ENCODE data around the gene RAP1A. TPM values are rescaled to one million over a fixed set of nuclear protein-coding genes. Genes with fewer than 3 reads are reported as not detected.

The RAP1A gene
- total and polyA plus RNA-seq, 11 donors, result 52.6 to 134 (median 99.1) TPM

GRCh38 chr1:111761717-111762116 is 142.1 kb downstream of the RAP1A start:
- Histone ChIP-seq H3K36me3 (peaks cover 0 to 90% (median 82%) of the 10 kb centered on the region in 9 donors), H3K9me3 (no peaks in the 10 kb centered on the region), H3K27ac (no peak overlapping the region), H3K27me3 (no peaks in the 10 kb centered on the region), H3K4me3 (no peak overlapping the region), H3K4me1 (peaks cover 0 to 13% (median 6%) of the 10 kb centered on the region in 12 donors)
- intact Hi-C loops (cut with DNase I), result loop anchor here in 2 of 10 donors (10.0 kb wide), 1 partner anchor 537 kb away; the partner anchor contains the start of gene CHI3L2 (in 2 of the 2)
- 92 to 96% (median 94%) methylated on average over 2 of the region's 2 CpGs for WGBS, 4 donors
- ATAC-seq, result no peak
- DNase-seq, result no peak
- TF ChIP-seq POLR2A (IDR thresholded peaks at IDR 0.05) (no peak), CTCF (IDR thresholded peaks at IDR 0.05) (no peak)

- Histone ChIP-seq H3K4me3 (no peak overlapping the region), H3K27me3 (no peaks in the 10 kb centered on the region), H3K36me3 (peaks cover 0 to 97% (median 88%) of the 10 kb centered on the region in 9 donors), H3K9me3 (no peaks in the 10 kb centered on the region), H3K4me1 (peaks cover 0 to 7% (median 0%) of the 10 kb centered on the region in 12 donors), H3K27ac (no peak overlapping the region)
- no peak for TF ChIP-seq CTCF (IDR thresholded peaks at IDR 0.05)
- no peak for TF ChIP-seq POLR2A (IDR thresholded peaks at IDR 0.05)
- ATAC-seq (no peak), DNase-seq (no peak)
- intact Hi-C loops (cut with DNase I), result loop anchor here in 2 of 10 donors (10.0 kb wide), 1 partner anchor 538 kb away; the partner anchor contains the start of gene CHI3L2 (in 2 of the 2)
- WGBS, 4 donors, result 90 to 94% (median 94%) methylated on average over 2 of the region's 2 CpGs
Observed at GRCh38 chr1:111762332-111762731, 142.7 kb downstream of the RAP1A start.

Other genes starting within 250 kb of the RAP1A start
- gene OVGP1, start 192.1 kb upstream of the RAP1A start, total RNA-seq, result 1 to 10 TPM in 1 of 9 donors, under 1 TPM in 8; 0.30 to 1.4 (median 0.63) TPM
- under 1 TPM; 0.28 to 0.61 TPM for gene OVGP1, start 192.1 kb upstream of the RAP1A start, polyA plus RNA-seq
- 10 to 100 TPM; 30.5 to 48.4 (median 34.0) TPM for gene WDR77, start 170.5 kb upstream of the RAP1A start, total RNA-seq
- 10 to 100 TPM; 25.6 to 64.3 TPM for gene WDR77, start 170.5 kb upstream of the RAP1A start, polyA plus RNA-seq
- gene ATP5PB, start 170.3 kb upstream of the RAP1A start, total RNA-seq, result 100 to 1,000 TPM; 394 to 878 (median 625) TPM
- 100 to 1,000 TPM; 563 to 710 TPM for gene ATP5PB, start 170.3 kb upstream of the RAP1A start, polyA plus RNA-seq
- gene C1orf162, start 145.8 kb upstream of the RAP1A start, total RNA-seq, result 10 to 100 TPM in 2 of 9 donors, 1 to 10 TPM in 7; 2.3 to 45.1 (median 6.5) TPM
- 1 to 10 TPM; 6.8 to 9.3 TPM for gene C1orf162, start 145.8 kb upstream of the RAP1A start, polyA plus RNA-seq
- 1 to 10 TPM in 7 of 9 donors, under 1 TPM in 2; 0.12 to 6.2 (median 2.2) TPM for gene ADORA3, start 116.2 kb upstream of the RAP1A start, total RNA-seq
- gene ADORA3, start 116.2 kb upstream of the RAP1A start, polyA plus RNA-seq, result 1 to 10 TPM; 1.2 to 1.5 TPM
- 10 to 100 TPM in 1 of 9 donors, 1 to 10 TPM in 4, under 1 TPM in 2, not detected in 2; 0.46 to 26.4 (median 2.2) TPM for gene TMIGD3, start 116.2 kb upstream of the RAP1A start, total RNA-seq
- gene TMIGD3, start 116.2 kb upstream of the RAP1A start, polyA plus RNA-seq, result 1 to 10 TPM; 1.1 TPM
- 10 to 100 TPM; 10.1 to 33.2 (median 14.0) TPM for gene INKA2, start 119.6 kb downstream of the RAP1A start, total RNA-seq
- gene INKA2, start 119.6 kb downstream of the RAP1A start, polyA plus RNA-seq, result 10 to 100 TPM in 1 of 2 donors, 1 to 10 TPM in 1; 9.0 to 14.5 TPM
- gene DDX20, start 136.1 kb downstream of the RAP1A start, total RNA-seq, result 10 to 100 TPM in 2 of 9 donors, 1 to 10 TPM in 7; 5.7 to 12.9 (median 7.4) TPM
- gene DDX20, start 136.1 kb downstream of the RAP1A start, polyA plus RNA-seq, result 1 to 10 TPM; 2.9 to 7.3 TPM